ENCODE results near the gene CHAD. TPM values are rescaled to one million over a fixed set of nuclear protein-coding genes. Genes with fewer than 3 reads are reported as not detected.

The CHAD gene
- total and polyA plus RNA-seq, 2 of the 13 experiments (the other 11 are each of a cell fraction or from before 2014, with no cell fraction given) = 1.4 TPM; not detected in 1

- no peak for TF ChIP-seq ZNF263 (CRISPR knock-in tag; IDR thresholded peaks at IDR 0.05)
- TF ChIP-seq TRAFD1 (CRISPR knock-in tag; IDR thresholded peaks at IDR 0.05; ENCODE audit: borderline replicate concordance) = no peak
- TF ChIP-seq, protein P1, sequence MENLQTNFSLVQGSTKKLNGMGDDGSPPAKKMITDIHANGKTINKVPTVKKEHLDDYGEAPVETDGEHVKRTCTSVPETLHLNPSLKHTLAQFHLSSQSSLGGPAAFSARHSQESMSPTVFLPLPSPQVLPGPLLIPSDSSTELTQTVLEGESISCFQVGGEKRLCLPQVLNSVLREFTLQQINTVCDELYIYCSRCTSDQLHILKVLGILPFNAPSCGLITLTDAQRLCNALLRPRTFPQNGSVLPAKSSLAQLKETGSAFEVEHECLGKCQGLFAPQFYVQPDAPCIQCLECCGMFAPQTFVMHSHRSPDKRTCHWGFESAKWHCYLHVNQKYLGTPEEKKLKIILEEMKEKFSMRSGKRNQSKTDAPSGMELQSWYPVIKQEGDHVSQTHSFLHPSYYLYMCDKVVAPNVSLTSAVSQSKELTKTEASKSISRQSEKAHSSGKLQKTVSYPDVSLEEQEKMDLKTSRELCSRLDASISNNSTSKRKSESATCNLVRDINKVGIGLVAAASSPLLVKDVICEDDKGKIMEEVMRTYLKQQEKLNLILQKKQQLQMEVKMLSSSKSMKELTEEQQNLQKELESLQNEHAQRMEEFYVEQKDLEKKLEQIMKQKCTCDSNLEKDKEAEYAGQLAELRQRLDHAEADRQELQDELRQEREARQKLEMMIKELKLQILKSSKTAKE (CRISPR knock-in tag; IDR thresholded peaks at IDR 0.05; ENCODE audit: borderline replicate concordance) = 0 out of 2 replicates have a peak, but pooled peaks have one; percentile 17
- TF ChIP-seq NFKB2 (CRISPR knock-in tag; IDR thresholded peaks at IDR 0.05; ENCODE audit: borderline replicate concordance) = no peak
- no peaks in the 10 kb centered on the region for H3K27me3 ChIP-seq (ENCODE audit: control insufficient read depth in 1 of 2, insufficient read depth in 2 of 2, low read length in 2 of 2)
- no peaks in the 10 kb centered on the region for H3K79me2 ChIP-seq (ENCODE audit: insufficient read depth, low read length)
- H3K4me2 ChIP-seq (ENCODE audit: low read depth, low read length) = no peak overlapping the region
- DNase-seq (ENCODE audit: low spot score) = no peak
- in situ Hi-C loops (cut with HindIII; ENCODE audit: extremely low pct_ligation_motif_present, low pct_unique_long_range_greater_than_20kb) = no loop called here
- ChIA-PET CTCF (ENCODE audit: low intra/inter-chr PET ratio, low total read pairs) (no interaction called here), POLR2A (no interaction called here)
- no peak overlapping the region for H2AFZ ChIP-seq (ENCODE audit: low read length)
- H3K4me3 ChIP-seq (replicated peaks in 1 of 3; ENCODE audit: insufficient read depth in 1 of 3, low read depth in 2 of 3, low read length in 3 of 3) = no peak overlapping the region
- ATAC-seq = no peak
- BruUV-seq (replicated peaks) = no TSS peak
- FAIRE-seq = no peak
- WGBS (ENCODE audit: low lambda C conversion rate) = 93% methylated on average over 6 of the region's 7 CpGs
- intact Hi-C loops (cut with micrococcal nuclease; ENCODE audit: unreplicated experiment) = no loop called here
- H3K27ac ChIP-seq (ENCODE audit: extremely low read length, insufficient read depth, low read length) = no peak overlapping the region
- no peaks in the 10 kb centered on the region for H3K4me1 ChIP-seq (ENCODE audit: insufficient read depth, low read length)
- no peaks in the 10 kb centered on the region for H4K20me1 ChIP-seq (ENCODE audit: insufficient read depth, low read length)
- peaks cover 15 to 17% of the 10 kb centered on the region in 2 experiments for H3K36me3 ChIP-seq (replicated peaks in 1 of 2; ENCODE audit: control insufficient read depth in 1 of 2, insufficient read depth in 2 of 2, low read length in 2 of 2)
- H3K9ac ChIP-seq (ENCODE audit: insufficient read depth, low read depth, low read length) = no peak overlapping the region
- no peaks in the 10 kb centered on the region for H3K9me3 ChIP-seq (ENCODE audit: low read length)
Measured at GRCh38 chr17:50467114-50467854, 1.4 kb downstream of the CHAD start.
